ENCODE measurements around the gene PTGR3. TPM values are rescaled to one million over a fixed set of nuclear protein-coding genes. Genes with fewer than 3 reads are reported as not detected.
A peak's percentile ranks its signal among the peaks of the same experiment; 100 is the strongest.

The PTGR3 gene
- total RNA-seq, 4 donors from 2014 or later, result 24.9 to 46.8 (median 29.6) TPM

GRCh38 chr18:75167137-75167536 lies 41.8 kb downstream of the PTGR3 start:
- peak overlapping the region in 3 of 4 donors; percentile 29 to 82 (median 77) for H3K27ac ChIP-seq
- H3K27me3 ChIP-seq, result no peaks in the 10 kb centered on the region
- H3K36me3 ChIP-seq, result no peaks in the 10 kb centered on the region
- TF ChIP-seq POLR2A (IDR thresholded peaks at IDR 0.05), result no peak
- TF ChIP-seq, protein P1, sequence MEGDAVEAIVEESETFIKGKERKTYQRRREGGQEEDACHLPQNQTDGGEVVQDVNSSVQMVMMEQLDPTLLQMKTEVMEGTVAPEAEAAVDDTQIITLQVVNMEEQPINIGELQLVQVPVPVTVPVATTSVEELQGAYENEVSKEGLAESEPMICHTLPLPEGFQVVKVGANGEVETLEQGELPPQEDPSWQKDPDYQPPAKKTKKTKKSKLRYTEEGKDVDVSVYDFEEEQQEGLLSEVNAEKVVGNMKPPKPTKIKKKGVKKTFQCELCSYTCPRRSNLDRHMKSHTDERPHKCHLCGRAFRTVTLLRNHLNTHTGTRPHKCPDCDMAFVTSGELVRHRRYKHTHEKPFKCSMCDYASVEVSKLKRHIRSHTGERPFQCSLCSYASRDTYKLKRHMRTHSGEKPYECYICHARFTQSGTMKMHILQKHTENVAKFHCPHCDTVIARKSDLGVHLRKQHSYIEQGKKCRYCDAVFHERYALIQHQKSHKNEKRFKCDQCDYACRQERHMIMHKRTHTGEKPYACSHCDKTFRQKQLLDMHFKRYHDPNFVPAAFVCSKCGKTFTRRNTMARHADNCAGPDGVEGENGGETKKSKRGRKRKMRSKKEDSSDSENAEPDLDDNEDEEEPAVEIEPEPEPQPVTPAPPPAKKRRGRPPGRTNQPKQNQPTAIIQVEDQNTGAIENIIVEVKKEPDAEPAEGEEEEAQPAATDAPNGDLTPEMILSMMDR (IDR thresholded peaks at IDR 0.05), result no peak
- no peak for TF ChIP-seq POLR2AphosphoS5 (IDR thresholded peaks at IDR 0.05)
- no peak for TF ChIP-seq EP300 (IDR thresholded peaks at IDR 0.05)
- H3K9me3 ChIP-seq, result no peaks in the 10 kb centered on the region
- peaks cover 0 to 8% (median 2%) of the 10 kb centered on the region in 3 donors for H3K4me1 ChIP-seq
- ATAC-seq, result no peak
- no peak overlapping the region for H3K4me3 ChIP-seq
- WGBS, 2 donors (ENCODE audit: low coverage in 1 of 2), result 83 to 90% methylated on average over 7 to 8 of the region's 10 CpGs

DNA sequence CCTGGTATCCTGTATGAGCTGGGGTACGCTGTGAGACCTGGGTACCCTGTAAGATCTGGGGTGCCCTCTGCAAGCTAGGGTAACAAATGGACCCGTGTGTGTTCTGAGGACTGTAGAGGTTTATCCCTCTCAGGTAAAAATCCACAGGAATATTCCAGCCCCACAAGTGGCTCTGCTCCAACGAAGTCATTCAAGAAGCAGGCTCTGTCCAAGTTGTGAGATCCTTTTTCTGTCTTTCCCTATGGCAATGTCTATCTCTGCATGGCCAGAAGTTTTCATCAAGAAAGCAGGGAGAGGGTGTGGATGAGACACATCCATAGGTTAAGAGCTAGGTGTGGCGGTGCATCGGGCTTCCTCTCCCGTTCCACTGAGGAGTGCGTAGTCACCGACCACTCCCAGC lies 43.0 kb downstream of the PTGR3 start:
- TF ChIP-seq POLR2A (IDR thresholded peaks at IDR 0.05), result no peak
- no peak for TF ChIP-seq POLR2AphosphoS5 (IDR thresholded peaks at IDR 0.05)
- TF ChIP-seq EP300 (IDR thresholded peaks at IDR 0.05), result no peak
- TF ChIP-seq, protein P1 (IDR thresholded peaks at IDR 0.05), result no peak
- ATAC-seq, result no peak
- Histone ChIP-seq H3K36me3 (no peaks in the 10 kb centered on the region), H3K27me3 (no peaks in the 10 kb centered on the region), H3K4me3 (no peak overlapping the region), H3K27ac (no peak overlapping the region), H3K4me1 (peaks cover 0 to 9% (median 3%) of the 10 kb centered on the region in 3 donors), H3K9me3 (no peaks in the 10 kb centered on the region)
- WGBS, 2 donors (ENCODE audit: low coverage in 1 of 2), result 86 to 100% methylated on average over 3 to 4 of the region's 8 CpGs

GRCh38 chr18:75164479-75164878 lies 44.5 kb downstream of the PTGR3 start:
- 100% methylated on average over 1 of the region's 3 CpGs; no CpG with 5 or more reads in 1 of the 2 donors for WGBS, 2 donors (ENCODE audit: low coverage in 1 of 2)
- Histone ChIP-seq H3K9me3 (no peaks in the 10 kb centered on the region), H3K4me1 (peaks cover 0 to 19% (median 3%) of the 10 kb centered on the region in 3 donors), H3K27me3 (no peaks in the 10 kb centered on the region), H3K4me3 (no peak overlapping the region), H3K27ac (no peak overlapping the region), H3K36me3 (no peaks in the 10 kb centered on the region)
- TF ChIP-seq EP300 (IDR thresholded peaks at IDR 0.05) (no peak), POLR2A (IDR thresholded peaks at IDR 0.05) (no peak)
- TF ChIP-seq, protein P1 (IDR thresholded peaks at IDR 0.05), result no peak
- ATAC-seq, result no peak

- no peak overlapping the region for H3K4me3 ChIP-seq
- no peaks in the 10 kb centered on the region for H3K9me3 ChIP-seq
- H3K4me1 ChIP-seq, result peaks cover 0 to 18% (median 3%) of the 10 kb centered on the region in 3 donors
- no peaks in the 10 kb centered on the region for H3K27me3 ChIP-seq
- ATAC-seq, result no peak
- H3K27ac ChIP-seq, result no peak overlapping the region
- no peaks in the 10 kb centered on the region for H3K36me3 ChIP-seq
- 80% methylated on average over 1 of the region's 4 CpGs; no CpG with 5 or more reads in 1 of the 2 donors for WGBS, 2 donors (ENCODE audit: low coverage in 1 of 2)
- no peak for TF ChIP-seq EP300 (IDR thresholded peaks at IDR 0.05)
Observed at GRCh38 chr18:75163736-75164135, 45.2 kb downstream of the PTGR3 start.

GRCh38 chr18:75162978-75163377 lies 46.0 kb downstream of the PTGR3 start:
- 90 to 91% methylated on average over 1 to 4 of the region's 4 CpGs for WGBS, 2 donors (ENCODE audit: low coverage in 1 of 2)

More at GRCh38 chr18:75162978-75163377, 46.0 kb downstream of the PTGR3 start:
- ATAC-seq, result no peak
- Histone ChIP-seq H3K9me3 (no peaks in the 10 kb centered on the region), H3K27me3 (no peaks in the 10 kb centered on the region), H3K4me1 (peaks cover 0 to 12% (median 3%) of the 10 kb centered on the region in 3 donors), H3K27ac (no peak overlapping the region), H3K4me3 (no peak overlapping the region), H3K36me3 (no peaks in the 10 kb centered on the region)
- TF ChIP-seq POLR2AphosphoS5 (IDR thresholded peaks at IDR 0.05) (no peak), POLR2A (IDR thresholded peaks at IDR 0.05) (no peak), EP300 (IDR thresholded peaks at IDR 0.05) (no peak)
- TF ChIP-seq, protein P1 (IDR thresholded peaks at IDR 0.05), result no peak

All from gastroesophageal sphincter (tissue), 4 donors.